RWPE2 (cell line): Measurements from ENCODE around the gene LRMDA.

Source experiments
- ATAC-seq: fragments of 200-7000 bp; cut with Tn5 transposase; 3 replicates; pipeline ENCODE4 v1.9.1; 2021; ENCODE audit warnings: low read depth
- DNase-seq: peaks from one replicate; pipeline ENCODE4 v3.0.0-alpha.2; 2020; ENCODE audit warnings: low spot score
- H3K27ac ChIP-seq: fragments of 450-650 bp; 2 replicates; pipeline ENCODE4 v1.5.1; 2017; ENCODE audit warnings: mild to moderate bottlenecking; ENCODE audit not compliant: poor library complexity, severe bottlenecking
- H3K27me3 ChIP-seq: fragments of 250-450 bp; sonication (Bioruptor Pico); 2 replicates; pipeline ENCODE4 v1.5.1; 2021; ENCODE audit warnings: mild to moderate bottlenecking, moderate library complexity; ENCODE audit not compliant: insufficient read depth, poor library complexity, severe bottlenecking
- H3K36me3 ChIP-seq: fragments of 250-450 bp; sonication (Bioruptor Pico); 2 replicates; pipeline ENCODE4 v1.5.1; 2020; ENCODE audit warnings: low read depth, mild to moderate bottlenecking, moderate library complexity
- H3K4me1 ChIP-seq: fragments of 250-450 bp; sonication (Bioruptor Pico); 2 replicates; pipeline ENCODE4 v1.5.1; 2021; ENCODE audit warnings: mild to moderate bottlenecking, moderate library complexity; ENCODE audit not compliant: insufficient read depth, poor library complexity, severe bottlenecking
- H3K4me3 ChIP-seq: fragments of 250-450 bp; sonication (Bioruptor Pico); 2 replicates; pipeline ENCODE4 v1.5.1; 2021; ENCODE audit warnings: mild to moderate bottlenecking, moderate library complexity; ENCODE audit not compliant: severe bottlenecking
- H3K9me3 ChIP-seq: fragments of 250-450 bp; sonication (Bioruptor Pico); 2 replicates; pipeline ENCODE4 v1.5.1; 2021; ENCODE audit warnings: mild to moderate bottlenecking, moderate library complexity; ENCODE audit not compliant: severe bottlenecking
- TF ChIP-seq, protein P1 (sequence below): fragments of 450-650 bp; IDR thresholded peaks from one replicate; pipeline ENCODE4 v1.5.1; 2017; ENCODE audit warnings: mild to moderate bottlenecking, moderate library complexity; ENCODE audit not compliant: poor library complexity, severe bottlenecking

The LRMDA gene

DNA sequence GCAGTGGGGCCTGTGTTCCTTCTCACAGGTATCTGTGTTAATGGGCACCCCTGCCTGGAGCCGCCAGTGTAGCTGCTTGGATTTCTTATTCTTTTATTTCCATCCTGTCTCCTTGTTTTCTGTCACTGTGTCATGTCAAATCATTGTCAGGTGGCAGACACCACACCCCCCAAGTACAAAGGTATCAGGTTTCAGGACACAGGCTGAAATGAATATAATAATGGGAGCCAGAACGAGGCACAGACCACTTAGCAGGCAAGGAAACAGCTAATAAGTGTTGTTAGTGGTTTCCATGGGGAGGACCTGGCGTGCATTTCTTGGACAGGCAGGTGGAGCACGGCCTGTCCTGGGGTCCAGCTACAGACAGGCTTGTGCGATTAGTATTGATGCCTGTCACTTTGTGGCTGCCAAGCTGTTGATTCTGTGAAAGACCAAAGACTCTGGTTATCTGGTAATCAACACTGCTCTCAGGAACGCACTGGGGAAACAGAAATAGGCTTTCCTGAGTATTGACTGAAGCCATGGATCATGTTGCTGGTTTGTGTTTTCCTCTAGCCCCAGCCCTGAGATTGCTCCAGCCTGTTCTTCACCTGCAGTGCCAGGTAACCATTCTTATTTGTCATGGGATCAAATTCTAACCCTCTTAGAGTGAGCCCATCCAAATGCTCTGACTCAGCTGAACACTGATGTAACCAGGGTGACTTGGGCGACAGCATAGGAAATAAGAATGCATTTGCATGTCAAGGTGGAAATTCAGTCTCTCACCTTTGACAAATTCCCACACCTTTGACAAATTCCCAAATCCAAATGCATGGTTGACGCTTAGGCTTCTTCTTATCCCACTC lies 1002.0 kb downstream of the LRMDA start:
- no peaks in the 10 kb centered on the region for H3K36me3 ChIP-seq
- H3K9me3 ChIP-seq, result no peaks in the 10 kb centered on the region
- DNase-seq (no peak), ATAC-seq (peak; percentile 62)
- no peak overlapping the region for H3K27ac ChIP-seq
- H3K4me3 ChIP-seq, result no peak overlapping the region
- H3K4me1 ChIP-seq, result peaks cover 12% of the 10 kb centered on the region
- no peaks in the 10 kb centered on the region for H3K27me3 ChIP-seq
- TF ChIP-seq, protein P1, sequence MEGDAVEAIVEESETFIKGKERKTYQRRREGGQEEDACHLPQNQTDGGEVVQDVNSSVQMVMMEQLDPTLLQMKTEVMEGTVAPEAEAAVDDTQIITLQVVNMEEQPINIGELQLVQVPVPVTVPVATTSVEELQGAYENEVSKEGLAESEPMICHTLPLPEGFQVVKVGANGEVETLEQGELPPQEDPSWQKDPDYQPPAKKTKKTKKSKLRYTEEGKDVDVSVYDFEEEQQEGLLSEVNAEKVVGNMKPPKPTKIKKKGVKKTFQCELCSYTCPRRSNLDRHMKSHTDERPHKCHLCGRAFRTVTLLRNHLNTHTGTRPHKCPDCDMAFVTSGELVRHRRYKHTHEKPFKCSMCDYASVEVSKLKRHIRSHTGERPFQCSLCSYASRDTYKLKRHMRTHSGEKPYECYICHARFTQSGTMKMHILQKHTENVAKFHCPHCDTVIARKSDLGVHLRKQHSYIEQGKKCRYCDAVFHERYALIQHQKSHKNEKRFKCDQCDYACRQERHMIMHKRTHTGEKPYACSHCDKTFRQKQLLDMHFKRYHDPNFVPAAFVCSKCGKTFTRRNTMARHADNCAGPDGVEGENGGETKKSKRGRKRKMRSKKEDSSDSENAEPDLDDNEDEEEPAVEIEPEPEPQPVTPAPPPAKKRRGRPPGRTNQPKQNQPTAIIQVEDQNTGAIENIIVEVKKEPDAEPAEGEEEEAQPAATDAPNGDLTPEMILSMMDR, result no peak

DNA sequence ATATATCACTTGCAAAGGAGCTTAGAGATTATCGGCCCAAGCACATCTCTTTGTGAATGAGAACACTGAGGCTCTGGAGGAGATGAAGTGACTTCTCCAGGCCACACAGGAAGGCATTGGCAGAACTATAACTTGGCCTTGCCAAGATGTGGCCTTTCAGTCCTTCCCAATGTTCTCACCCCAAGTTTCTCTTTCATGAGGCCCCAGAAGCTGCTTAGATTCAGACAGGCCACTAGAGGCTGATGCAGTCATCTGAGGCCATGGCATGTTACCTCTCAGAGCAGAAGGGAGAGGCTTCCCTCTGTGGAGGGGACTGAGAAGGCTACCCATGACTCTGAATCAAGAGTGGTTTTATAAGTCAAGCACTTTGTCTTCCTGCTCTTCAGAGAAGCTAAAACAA lies 1003.7 kb downstream of the LRMDA start:
- Histone ChIP-seq H3K27ac (no peak overlapping the region), H3K4me3 (no peak overlapping the region), H3K9me3 (no peaks in the 10 kb centered on the region), H3K36me3 (no peaks in the 10 kb centered on the region), H3K27me3 (no peaks in the 10 kb centered on the region), H3K4me1 (peaks cover 12% of the 10 kb centered on the region)
- ATAC-seq, result no peak
- TF ChIP-seq, protein P1, result no peak
- no peak for DNase-seq

DNA sequence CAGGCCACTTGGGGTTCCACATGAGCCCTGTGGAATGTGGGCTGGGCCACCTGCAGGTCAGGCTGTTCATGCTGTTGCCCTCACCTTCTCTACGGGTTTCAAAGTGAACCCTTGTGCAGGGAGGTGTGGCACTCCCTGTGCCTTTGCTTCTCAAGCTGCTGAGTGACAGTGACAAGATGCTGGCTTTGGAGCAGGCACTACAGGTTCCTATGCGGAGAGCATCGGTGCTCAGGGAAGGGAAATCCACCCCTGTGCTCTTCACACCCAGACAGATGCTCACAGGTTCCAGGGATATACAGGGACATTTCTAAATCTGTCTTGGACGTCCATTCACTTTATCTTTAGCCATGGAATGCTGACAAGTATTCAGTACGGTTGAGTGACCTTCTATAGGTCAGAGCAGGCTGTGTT lies 1005.0 kb downstream of the LRMDA start:
- H3K27me3 ChIP-seq, result no peaks in the 10 kb centered on the region
- TF ChIP-seq, protein P1, result no peak
- DNase-seq (no peak), ATAC-seq (no peak)
- H3K36me3 ChIP-seq, result no peaks in the 10 kb centered on the region
- no peaks in the 10 kb centered on the region for H3K9me3 ChIP-seq
- peaks cover 12% of the 10 kb centered on the region for H3K4me1 ChIP-seq
- H3K27ac ChIP-seq, result no peak overlapping the region
- no peak overlapping the region for H3K4me3 ChIP-seq

DNA sequence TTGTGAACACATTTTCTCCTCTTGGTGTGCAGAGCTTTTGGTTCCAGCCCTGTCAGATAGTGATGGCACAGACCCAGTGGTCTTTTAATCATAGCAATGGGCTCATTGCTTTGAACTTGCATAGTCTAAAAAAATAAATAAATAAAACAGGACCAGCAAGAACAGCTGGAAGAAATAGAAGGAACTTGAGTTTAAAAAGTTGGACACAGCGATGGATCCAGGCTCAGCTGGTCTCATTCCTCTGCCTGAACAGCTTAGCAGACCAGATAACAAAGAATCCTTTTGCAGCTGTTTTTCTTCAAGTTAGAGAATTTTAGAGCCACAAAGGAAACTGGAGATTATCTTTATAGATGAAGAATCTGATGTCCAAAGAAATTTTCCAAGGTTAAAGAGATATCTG lies 1005.6 kb downstream of the LRMDA start:
- TF ChIP-seq, protein P1, result no peak
- no peaks in the 10 kb centered on the region for H3K27me3 ChIP-seq
- DNase-seq, result no peak
- H3K9me3 ChIP-seq, result no peaks in the 10 kb centered on the region
- H3K27ac ChIP-seq, result no peak overlapping the region
- H3K4me3 ChIP-seq, result no peak overlapping the region
- no peak for ATAC-seq
- H3K4me1 ChIP-seq, result peaks cover 12% of the 10 kb centered on the region
- H3K36me3 ChIP-seq, result no peaks in the 10 kb centered on the region

DNA sequence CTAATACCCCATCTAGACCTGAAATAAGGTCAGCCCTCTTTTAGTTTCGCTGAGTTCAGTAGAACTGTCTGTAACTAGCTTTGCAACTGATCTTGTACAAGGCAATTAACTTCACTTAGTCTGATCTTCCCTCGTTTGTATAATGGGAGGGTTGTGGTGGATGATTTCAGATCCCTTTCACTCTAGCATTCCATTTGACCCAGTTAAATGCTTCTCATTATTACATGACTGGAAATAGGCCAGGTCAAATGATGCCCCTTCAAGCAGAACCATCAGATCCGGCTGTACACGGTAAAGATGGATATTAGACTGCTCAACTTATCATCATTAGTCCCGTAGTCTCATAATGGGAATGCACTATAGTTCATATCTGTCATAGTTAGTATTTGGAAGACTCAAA lies 1009.0 kb downstream of the LRMDA start:
- Histone ChIP-seq H3K27me3 (no peaks in the 10 kb centered on the region), H3K27ac (no peak overlapping the region), H3K4me1 (no peaks in the 10 kb centered on the region), H3K4me3 (no peak overlapping the region), H3K36me3 (no peaks in the 10 kb centered on the region), H3K9me3 (no peaks in the 10 kb centered on the region)
- TF ChIP-seq, protein P1, result no peak
- DNase-seq (no peak), ATAC-seq (no peak)
